IPS-20b (cell line): ENCODE measurements around the gene SPIB.

Experiments
- H3K27ac ChIP-seq: one replicate; pipeline ENCODE4 v1.5.1; 2013; ENCODE audit warnings: low read length
- H3K27me3 ChIP-seq: 2 replicates; pipeline ENCODE4 v1.6.1; 2013; ENCODE audit warnings: mild to moderate bottlenecking, low read length, inconsistent platforms; ENCODE audit not compliant: insufficient read depth
- H3K36me3 ChIP-seq: 2 replicates; pipeline ENCODE4 v1.6.1; 2013; ENCODE audit warnings: low read depth, mild to moderate bottlenecking, inconsistent platforms, low read length, moderate library complexity; ENCODE audit not compliant: insufficient read depth
- H3K4me1 ChIP-seq: 2 replicates; pipeline ENCODE4 v1.6.1; 2013; ENCODE audit warnings: mild to moderate bottlenecking, control low read depth, inconsistent platforms, low read length, moderate library complexity; ENCODE audit not compliant: insufficient read depth
- H3K4me3 ChIP-seq: 2 replicates; pipeline ENCODE4 v1.5.1; 2013; ENCODE audit warnings: mild to moderate bottlenecking, low read length, inconsistent platforms
- H3K9ac ChIP-seq: 2 replicates; pipeline ENCODE4 v1.6.1; 2013; ENCODE audit warnings: low read depth, mild to moderate bottlenecking, inconsistent platforms, low read length, moderate library complexity
- H3K9me3 ChIP-seq: 2 replicates; pipeline ENCODE4 v1.6.1; 2013; ENCODE audit warnings: mild to moderate bottlenecking, low read depth, low read length, inconsistent platforms; ENCODE audit not compliant: insufficient read depth

Gene SPIB

DNA sequence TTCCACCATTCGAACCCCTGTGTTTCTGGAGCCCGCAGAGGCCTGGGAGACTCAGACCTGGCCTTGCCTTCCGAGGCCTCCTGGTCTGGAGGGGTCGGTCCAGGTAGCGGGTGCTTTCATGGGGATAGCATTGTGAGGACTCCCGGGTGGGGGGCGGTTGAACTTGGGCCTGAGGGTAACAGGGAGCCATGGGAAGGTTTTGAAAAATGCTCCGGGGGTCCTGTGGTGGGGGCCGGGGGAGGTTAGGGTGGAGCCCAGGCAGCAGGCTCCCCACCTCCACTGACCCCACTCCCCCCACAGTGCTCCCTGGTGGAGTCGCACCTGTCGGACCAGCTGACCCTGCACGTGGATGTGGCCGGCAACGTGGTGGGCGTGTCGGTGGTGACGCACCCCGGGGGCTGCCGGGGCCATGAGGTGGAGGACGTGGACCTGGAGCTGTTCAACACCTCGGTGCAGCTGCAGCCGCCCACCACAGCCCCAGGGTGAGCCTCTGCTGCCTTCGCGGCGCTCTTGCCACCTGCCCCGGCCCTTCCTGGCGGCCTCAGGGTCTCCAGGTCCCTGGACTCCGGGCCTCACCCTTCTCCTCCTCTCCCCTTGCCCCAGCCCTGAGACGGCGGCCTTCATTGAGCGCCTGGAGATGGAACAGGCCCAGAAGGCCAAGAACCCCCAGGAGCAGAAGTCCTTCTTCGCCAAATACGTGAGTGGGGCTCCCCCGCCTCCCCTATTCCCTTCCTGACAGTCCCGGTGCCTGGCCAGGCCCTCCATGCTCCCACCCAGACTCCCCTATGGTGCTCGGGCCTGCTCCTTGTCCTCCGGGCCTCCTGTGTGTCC, 61.8 kb downstream of the SPIB start:
- Histone ChIP-seq H3K27ac (no peak overlapping the region), H3K27me3 (no peaks in the 10 kb centered on the region), H3K9ac (no peak overlapping the region), H3K4me1 (no peaks in the 10 kb centered on the region), H3K9me3 (peaks cover 33% of the 10 kb centered on the region), H3K4me3 (no peak overlapping the region), H3K36me3 (peaks cover 19% of the 10 kb centered on the region; the same call in 1 of the 2 replicates)
